HepG2 (cell line): ENCODE data around the gene CFAP210. TPM values are rescaled to one million over a fixed set of nuclear protein-coding genes. Genes with fewer than 3 reads are reported as not detected.

Experiments
- ARID5B ChIP-seq: IDR thresholded peaks from 2 replicates; pipeline ENCODE4 v1.4.0; 2020; ENCODE audit warnings: mild to moderate bottlenecking, missing genetic modification reagents
- BCL6 ChIP-seq: IDR thresholded peaks from 2 replicates; pipeline ENCODE4 v1.6.1; 2016; ENCODE audit warnings: missing genetic modification reagents, missing compliant biosample characterization
- CEBPB ChIP-seq: IDR thresholded peaks from 2 replicates; pipeline ENCODE4 v1.6.1; 2011; ENCODE audit warnings: low read depth, low read length, improper control_type of control experiment, borderline replicate concordance
- DNMT1 ChIP-seq: sonication (generic); formaldehyde crosslinking; IDR thresholded peaks from 2 replicates; pipeline ENCODE4 v1.5.1; 2020; ENCODE audit warnings: mild to moderate bottlenecking, missing genetic modification reagents
- ELF3 ChIP-seq: IDR thresholded peaks from 2 replicates; pipeline ENCODE4 v1.6.1; 2016; ENCODE audit warnings: missing genetic modification reagents, missing compliant biosample characterization
- FOSL2 ChIP-seq: sonication (generic); formaldehyde crosslinking; IDR thresholded peaks from 2 replicates; pipeline ENCODE4 v1.4.0; 2020; ENCODE audit warnings: missing genetic modification reagents
- FOXA1 ChIP-seq, 2 experiments: fragments of 450-650 bp in 1 of 2; sonication (generic) in 1 of 2; formaldehyde crosslinking in 1 of 2; IDR thresholded peaks; 2 replicates each; pipeline versions ENCODE4 v1.4.0 to v1.6.1; 2016 to 2020; ENCODE audit warnings: missing genetic modification reagents in 1 of 2
- FOXA3 ChIP-seq: IDR thresholded peaks from 2 replicates; pipeline ENCODE4 v1.6.1; 2016; ENCODE audit warnings: missing genetic modification reagents, missing compliant biosample characterization
- FOXP1 ChIP-seq, 2 experiments: fragments of 450-650 bp in 1 of 2; IDR thresholded peaks; 2 replicates each; pipeline ENCODE4 v1.6.1; 2017 to 2018; ENCODE audit warnings: antibody characterized with exemption in 1 of 2
- GATAD2A ChIP-seq: IDR thresholded peaks from 2 replicates; pipeline ENCODE4 v1.6.1; 2016
- MAZ ChIP-seq, 2 experiments: sonication (generic) in 1 of 2; formaldehyde crosslinking in 1 of 2; IDR thresholded peaks; 2 replicates each; pipeline versions ENCODE4 v1.5.0 to v1.6.1; 2012 to 2020; ENCODE audit warnings: low read depth in 2 of 2, mild to moderate bottlenecking in 2 of 2, borderline replicate concordance in 1 of 2, improper control_type of control experiment in 1 of 2, low read length in 1 of 2, missing genetic modification reagents in 1 of 2, moderate library complexity in 1 of 2
- MIER3 ChIP-seq: IDR thresholded peaks from 2 replicates; pipeline ENCODE4 v1.6.1; 2016; ENCODE audit warnings: missing compliant biosample characterization, borderline replicate concordance
- RFX1 ChIP-seq: fragments of 450-650 bp; IDR thresholded peaks from 2 replicates; pipeline ENCODE4 v1.6.1; 2017
- SOX13 ChIP-seq, 3 experiments: fragments of 450-650 bp in 1 of 3; sonication (generic) in 1 of 3; formaldehyde crosslinking in 1 of 3; IDR thresholded peaks in 2 of 3; conservative IDR thresholded peaks in 1 of 3; 2 replicates each; pipeline versions ENCODE4 v1.5.0 to v1.6.1; 2016 to 2020; ENCODE audit warnings: antibody characterized with exemption in 1 of 3, mild to moderate bottlenecking in 1 of 3, missing compliant biosample characterization in 1 of 3, missing genetic modification reagents in 1 of 3, moderate library complexity in 1 of 3
- SOX5 ChIP-seq: IDR thresholded peaks from 2 replicates; pipeline ENCODE4 v1.6.1; 2016; ENCODE audit warnings: borderline replicate concordance
- THAP11 ChIP-seq: IDR thresholded peaks from 2 replicates; pipeline ENCODE4 v1.6.1; 2016; ENCODE audit warnings: missing biosample characterization, missing genetic modification reagents
- ZNF331 ChIP-seq: sonication (generic); formaldehyde crosslinking; IDR thresholded peaks from 2 replicates; pipeline ENCODE4 v1.4.0; 2020; ENCODE audit warnings: missing genetic modification reagents
- ZNF496 ChIP-seq: sonication (generic); formaldehyde crosslinking; IDR thresholded peaks from 2 replicates; pipeline ENCODE4 v1.8.1; 2023; ENCODE audit warnings: mild to moderate bottlenecking, moderate library complexity, missing genetic modification reagents; ENCODE audit not compliant: insufficient replicate concordance
- ZNF616 ChIP-seq: sonication (generic); formaldehyde crosslinking; IDR thresholded peaks from 2 replicates; pipeline ENCODE4 v1.5.0; 2020; ENCODE audit warnings: low read depth, mild to moderate bottlenecking, missing genetic modification reagents
- ZNF629 ChIP-seq: sonication (generic); formaldehyde crosslinking; conservative IDR thresholded peaks from 2 replicates; pipeline ENCODE4 v1.5.0; 2020; ENCODE audit warnings: missing genetic modification reagents
- ZNF672 ChIP-seq: sonication (generic); formaldehyde crosslinking; IDR thresholded peaks from 2 replicates; pipeline ENCODE4 v1.8.1; 2022; ENCODE audit warnings: missing genetic modification reagents
- ZNF772 ChIP-seq: sonication (generic); formaldehyde crosslinking; IDR thresholded peaks from 2 replicates; pipeline ENCODE4 v1.5.0; 2020; ENCODE audit warnings: mild to moderate bottlenecking, missing genetic modification reagents
- polyA plus RNA-seq, 8 experiments: library from polyadenylated mRNA; depleted of rRNA in 3 of 8; stranded (reverse) in 7 of 8; unstranded in 1 of 8; fragments of >200 nt; fragmentation: Illumina TruSeq in 4 of 8; extraction: Trizol in 4 of 8; gene quantifications; 2 replicates each; pipeline versions ENCODE4 v1.2.1 to v1.2.3, GENCODE V29; 2011 to 2016; ENCODE audit warnings: low read depth in 4 of 8, missing spikeins in 1 of 8, mixed read lengths in 1 of 8; ENCODE audit not compliant: insufficient read depth in 1 of 8
- total RNA-seq, 5 experiments: library from RNA; depleted of rRNA; stranded (reverse); fragments of >200 nt; fragmentation: Illumina TruSeq; extraction: Trizol; gene quantifications; 2 replicates each; pipeline ENCODE4 v1.2.3, GENCODE V29; 2016; ENCODE audit warnings: low read depth in 1 of 5
- TF ChIP-seq, protein P1 (sequence below): sonication (generic); formaldehyde crosslinking; IDR thresholded peaks from 2 replicates; pipeline ENCODE4 v1.4.0; 2020; ENCODE audit warnings: missing genetic modification reagents
- TF ChIP-seq, protein P2 (sequence below): IDR thresholded peaks from 2 replicates; pipeline ENCODE4 v1.6.1; 2016

Gene CFAP210
- total and polyA plus RNA-seq, 2 of the 13 experiments (the other 11 are each of a cell fraction or from before 2014, with no cell fraction given) = 0.18 TPM; not detected in 1

- peak; percentile 67 for TF ChIP-seq ARID5B (CRISPR knock-in tag)
- TF ChIP-seq ZNF772 (CRISPR knock-in tag) = no peak
- TF ChIP-seq SOX13 (IDR thresholded peaks at IDR 0.05) = no peak
- TF ChIP-seq SOX13 (CRISPR knock-in tag; conservative IDR thresholded peaks at IDR 0.05 in 1 of 2, IDR thresholded peaks at IDR 0.05 in 1 of 2) = peak in 1 of 2 experiments; percentile 36; a peak in 1 of 4 replicates
- peak; percentile 20; the same call in 1 of the 2 replicates for TF ChIP-seq THAP11 (CRISPR knock-in tag)
- TF ChIP-seq FOXA1 (IDR thresholded peaks at IDR 0.05) = no peak
- peak; percentile 57; the same call in 1 of the 2 replicates for TF ChIP-seq FOXA1 (CRISPR knock-in tag; IDR thresholded peaks at IDR 0.05)
- 0 out of 2 replicates have a peak, but pooled peaks have one; percentile 27 for TF ChIP-seq FOSL2
- peak; percentile 83 for TF ChIP-seq BCL6 (CRISPR knock-in tag)
- TF ChIP-seq FOXA3 = peak; percentile 78
- no peak for TF ChIP-seq ELF3 (CRISPR knock-in tag)
- TF ChIP-seq, protein P1, sequence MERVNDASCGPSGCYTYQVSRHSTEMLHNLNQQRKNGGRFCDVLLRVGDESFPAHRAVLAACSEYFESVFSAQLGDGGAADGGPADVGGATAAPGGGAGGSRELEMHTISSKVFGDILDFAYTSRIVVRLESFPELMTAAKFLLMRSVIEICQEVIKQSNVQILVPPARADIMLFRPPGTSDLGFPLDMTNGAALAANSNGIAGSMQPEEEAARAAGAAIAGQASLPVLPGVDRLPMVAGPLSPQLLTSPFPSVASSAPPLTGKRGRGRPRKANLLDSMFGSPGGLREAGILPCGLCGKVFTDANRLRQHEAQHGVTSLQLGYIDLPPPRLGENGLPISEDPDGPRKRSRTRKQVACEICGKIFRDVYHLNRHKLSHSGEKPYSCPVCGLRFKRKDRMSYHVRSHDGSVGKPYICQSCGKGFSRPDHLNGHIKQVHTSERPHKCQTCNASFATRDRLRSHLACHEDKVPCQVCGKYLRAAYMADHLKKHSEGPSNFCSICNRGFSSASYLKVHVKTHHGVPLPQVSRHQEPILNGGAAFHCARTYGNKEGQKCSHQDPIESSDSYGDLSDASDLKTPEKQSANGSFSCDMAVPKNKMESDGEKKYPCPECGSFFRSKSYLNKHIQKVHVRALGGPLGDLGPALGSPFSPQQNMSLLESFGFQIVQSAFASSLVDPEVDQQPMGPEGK (CRISPR knock-in tag) = no peak
- peak; percentile 38; the same call in 1 of the 2 replicates for TF ChIP-seq ZNF331 (CRISPR knock-in tag)
- TF ChIP-seq FOXP1 (IDR thresholded peaks at IDR 0.05) = no peak
- peak; percentile 37; the same call in 1 of the 2 replicates for TF ChIP-seq FOXP1 (CRISPR knock-in tag; IDR thresholded peaks at IDR 0.05)
- TF ChIP-seq GATAD2A (CRISPR knock-in tag) = peak; percentile 79
- peak; percentile 49; the same call in 1 of the 2 replicates for TF ChIP-seq SOX5 (CRISPR knock-in tag)
- TF ChIP-seq, protein P2, sequence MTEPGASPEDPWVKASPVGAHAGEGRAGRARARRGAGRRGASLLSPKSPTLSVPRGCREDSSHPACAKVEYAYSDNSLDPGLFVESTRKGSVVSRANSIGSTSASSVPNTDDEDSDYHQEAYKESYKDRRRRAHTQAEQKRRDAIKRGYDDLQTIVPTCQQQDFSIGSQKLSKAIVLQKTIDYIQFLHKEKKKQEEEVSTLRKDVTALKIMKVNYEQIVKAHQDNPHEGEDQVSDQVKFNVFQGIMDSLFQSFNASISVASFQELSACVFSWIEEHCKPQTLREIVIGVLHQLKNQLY (CRISPR knock-in tag) = no peak
- TF ChIP-seq ZNF672 (CRISPR knock-in tag) = no peak
- no peak for TF ChIP-seq RFX1
- peak; percentile 69; the same call in 1 of the 2 replicates for TF ChIP-seq CEBPB
- TF ChIP-seq ZNF629 (CRISPR knock-in tag) = 0 out of 2 replicates have a peak, but pooled peaks have one; percentile 15
- no peak for TF ChIP-seq ZNF616
- TF ChIP-seq DNMT1 (CRISPR knock-in tag) = no peak
- TF ChIP-seq MAZ (IDR thresholded peaks at IDR 0.05; ENCODE audit: borderline replicate concordance, low read depth, low read length) = no peak
- 0 out of 2 replicates have a peak, but pooled peaks have one; percentile 19 for TF ChIP-seq MAZ (CRISPR knock-in tag; IDR thresholded peaks at IDR 0.05; ENCODE audit: low read depth)
- no peak for TF ChIP-seq ZNF496 (CRISPR knock-in tag)
- TF ChIP-seq MIER3 (CRISPR knock-in tag) = 0 out of 2 replicates have a peak, but pooled peaks have one; percentile 26
These were observed 24.8 kb upstream of the CFAP210 start (continued) for GRCh38 chr2:169718930-169719504.
